Osteoblast (primary cell): ENCODE results near the gene FAIM2. TPM values are rescaled to one million over a fixed set of nuclear protein-coding genes. Genes with fewer than 3 reads are reported as not detected.
A peak's percentile ranks its signal among the peaks of the same experiment; 100 is the strongest.

Experiments used
- DNase-seq: peaks from one replicate; pipeline ENCODE4 v3.0.0; 2011; ENCODE audit warnings: low spot score, mixed read lengths; ENCODE audit not compliant: insufficient read length; ENCODE audit errors: missing footprints
- H2AFZ ChIP-seq: 2 replicates; pipeline ENCODE4 v1.6.0; 2011; ENCODE audit warnings: mild to moderate bottlenecking, low read length
- H3K27ac ChIP-seq: 2 replicates; pipeline ENCODE4 v1.5.1; 2011; ENCODE audit warnings: mild to moderate bottlenecking, low read depth, low read length, moderate library complexity
- H3K27me3 ChIP-seq: 2 replicates; pipeline ENCODE4 v1.6.0; 2012; ENCODE audit warnings: mild to moderate bottlenecking, control low read depth, inconsistent platforms, low read length, moderate library complexity; ENCODE audit not compliant: insufficient read depth
- H3K36me3 ChIP-seq: 2 replicates; pipeline ENCODE4 v1.5.1; 2011; ENCODE audit warnings: mild to moderate bottlenecking, low read length, control low read depth, moderate library complexity; ENCODE audit not compliant: insufficient read depth
- H3K4me1 ChIP-seq: 2 replicates; pipeline ENCODE4 v1.5.1; 2011; ENCODE audit warnings: mild to moderate bottlenecking, low read length, control low read depth, moderate library complexity; ENCODE audit not compliant: insufficient read depth
- H3K4me2 ChIP-seq: 2 replicates; pipeline ENCODE4 v1.6.0; 2011; ENCODE audit warnings: mild to moderate bottlenecking, low read length; ENCODE audit not compliant: insufficient read depth
- H3K4me3 ChIP-seq: fragments of 200-600 bp; sonication (generic); 3 replicates; pipeline ENCODE4 v1.5.1; 2012; ENCODE audit warnings: mild to moderate bottlenecking, low read length, inconsistent platforms; ENCODE audit not compliant: insufficient read depth
- H3K79me2 ChIP-seq: 2 replicates; pipeline ENCODE4 v1.6.0; 2012; ENCODE audit warnings: mild to moderate bottlenecking, low read length, control low read depth, inconsistent platforms; ENCODE audit not compliant: insufficient read depth
- H3K9me3 ChIP-seq: 2 replicates; pipeline ENCODE4 v1.5.1; 2011; ENCODE audit warnings: low read depth, low read length, control low read depth
- H4K20me1 ChIP-seq: 2 replicates; pipeline ENCODE4 v1.6.0; 2012; ENCODE audit warnings: mild to moderate bottlenecking, low read length, control low read depth; ENCODE audit not compliant: insufficient read depth
- total RNA-seq: library from RNA; depleted of rRNA; stranded (reverse); fragments of >200 nt; gene quantifications from 2 replicates; pipeline ENCODE4 v1.2.3, GENCODE V29; 2012
- TF ChIP-seq, protein P1 (sequence below): IDR thresholded peaks from 2 replicates; pipeline ENCODE4 v1.5.1; 2011; ENCODE audit warnings: mild to moderate bottlenecking, low read depth, low read length, moderate library complexity; ENCODE audit errors: extremely low read depth

The FAIM2 gene
- total RNA-seq, 1 donor: 1.4 TPM

DNA sequence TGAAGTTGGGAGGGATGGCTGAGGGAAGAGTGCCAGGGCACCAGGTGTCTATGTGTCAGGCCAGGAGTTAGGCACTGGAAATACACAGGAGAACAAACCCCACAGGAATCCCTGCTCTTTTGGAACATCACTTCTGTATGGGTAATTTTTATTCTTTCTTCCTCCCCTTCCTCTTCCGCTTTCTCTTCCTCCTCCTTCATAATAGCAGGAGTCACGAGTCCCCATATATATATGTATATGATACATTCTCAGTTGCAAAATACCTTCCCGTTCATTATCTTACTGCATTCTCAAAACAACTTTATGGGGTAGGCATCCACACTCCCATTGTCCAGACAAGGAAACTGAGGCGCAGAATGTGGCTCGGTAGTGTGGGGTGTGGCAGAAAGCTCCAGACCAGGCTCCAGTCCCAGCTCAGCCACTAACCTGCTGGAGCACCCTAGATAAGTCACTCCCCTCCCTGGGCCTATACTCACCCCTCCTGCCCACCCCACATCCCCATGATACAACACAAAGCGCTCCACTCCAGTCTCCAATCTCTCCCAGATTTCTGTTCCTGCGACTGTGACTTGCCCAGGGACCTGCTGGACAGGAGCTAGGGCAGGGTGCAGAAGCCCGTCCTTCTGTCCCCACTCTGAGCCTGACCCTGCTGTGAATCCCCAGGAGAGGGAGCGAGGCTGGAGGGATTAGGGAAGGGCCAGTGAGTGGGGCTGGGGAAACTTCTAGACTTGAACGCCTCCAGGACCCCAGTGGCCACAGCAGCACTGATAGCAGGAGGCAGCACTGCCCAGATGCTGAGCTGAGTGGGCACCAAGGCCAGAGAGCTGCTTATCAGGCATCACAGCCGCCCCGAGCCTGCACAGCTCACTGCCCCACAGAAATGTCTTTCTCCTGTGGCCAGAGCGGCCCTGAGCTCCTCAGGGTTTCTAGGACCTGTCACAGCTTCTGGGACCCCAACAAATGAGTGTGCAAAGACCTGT lies 45.5 kb upstream of the FAIM2 start:
- H3K36me3 ChIP-seq: no peaks in the 10 kb centered on the region
- no peak overlapping the region for H3K27ac ChIP-seq
- H2AFZ ChIP-seq: no peak overlapping the region
- H3K4me1 ChIP-seq: peaks cover 5% of the 10 kb centered on the region
- TF ChIP-seq, protein P1, sequence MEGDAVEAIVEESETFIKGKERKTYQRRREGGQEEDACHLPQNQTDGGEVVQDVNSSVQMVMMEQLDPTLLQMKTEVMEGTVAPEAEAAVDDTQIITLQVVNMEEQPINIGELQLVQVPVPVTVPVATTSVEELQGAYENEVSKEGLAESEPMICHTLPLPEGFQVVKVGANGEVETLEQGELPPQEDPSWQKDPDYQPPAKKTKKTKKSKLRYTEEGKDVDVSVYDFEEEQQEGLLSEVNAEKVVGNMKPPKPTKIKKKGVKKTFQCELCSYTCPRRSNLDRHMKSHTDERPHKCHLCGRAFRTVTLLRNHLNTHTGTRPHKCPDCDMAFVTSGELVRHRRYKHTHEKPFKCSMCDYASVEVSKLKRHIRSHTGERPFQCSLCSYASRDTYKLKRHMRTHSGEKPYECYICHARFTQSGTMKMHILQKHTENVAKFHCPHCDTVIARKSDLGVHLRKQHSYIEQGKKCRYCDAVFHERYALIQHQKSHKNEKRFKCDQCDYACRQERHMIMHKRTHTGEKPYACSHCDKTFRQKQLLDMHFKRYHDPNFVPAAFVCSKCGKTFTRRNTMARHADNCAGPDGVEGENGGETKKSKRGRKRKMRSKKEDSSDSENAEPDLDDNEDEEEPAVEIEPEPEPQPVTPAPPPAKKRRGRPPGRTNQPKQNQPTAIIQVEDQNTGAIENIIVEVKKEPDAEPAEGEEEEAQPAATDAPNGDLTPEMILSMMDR: no peak
- H3K27me3 ChIP-seq: peaks cover 26% of the 10 kb centered on the region
- no peaks in the 10 kb centered on the region for H3K79me2 ChIP-seq
- H3K9me3 ChIP-seq: no peaks in the 10 kb centered on the region
- peak; percentile 19 for DNase-seq
- H3K4me2 ChIP-seq: no peak overlapping the region
- H4K20me1 ChIP-seq: no peaks in the 10 kb centered on the region
- H3K4me3 ChIP-seq: no peak overlapping the region

DNA sequence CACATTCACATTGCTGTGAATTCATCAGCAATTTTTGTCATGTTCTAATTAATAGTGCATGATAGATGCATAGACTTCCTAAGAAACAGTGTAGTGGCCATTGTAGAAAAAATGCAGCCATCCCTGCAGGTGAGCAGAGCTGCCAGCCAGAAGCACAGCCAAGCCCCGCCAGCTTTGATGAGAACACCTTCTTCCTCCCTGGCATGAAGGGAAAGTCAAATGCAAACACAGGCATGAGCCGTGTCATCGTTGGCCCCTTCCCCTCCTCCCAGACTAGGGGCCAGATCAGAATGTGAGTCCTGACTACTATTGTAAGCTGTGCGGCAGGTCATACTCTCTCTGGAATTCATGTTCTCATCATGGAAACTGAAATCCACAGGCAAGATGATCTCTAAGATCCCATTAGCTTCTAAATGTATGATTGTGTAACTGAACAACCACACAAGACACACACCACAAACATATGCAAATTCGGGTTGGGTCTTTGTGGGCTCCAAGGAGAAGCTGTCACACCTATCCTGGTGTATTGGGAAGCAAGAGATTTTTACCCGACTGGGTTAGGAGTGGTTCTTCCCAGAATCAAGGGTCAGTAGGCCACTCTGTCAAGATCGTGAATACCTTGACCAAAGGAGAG lies 44.0 kb upstream of the FAIM2 start:
- TF ChIP-seq, protein P1: no peak
- Histone ChIP-seq H4K20me1 (no peaks in the 10 kb centered on the region), H3K4me1 (peaks cover 5% of the 10 kb centered on the region), H3K27me3 (peaks cover 14% of the 10 kb centered on the region), H3K36me3 (no peaks in the 10 kb centered on the region), H3K79me2 (no peaks in the 10 kb centered on the region), H2AFZ (no peak overlapping the region), H3K4me3 (no peak overlapping the region), H3K4me2 (no peak overlapping the region), H3K27ac (no peak overlapping the region), H3K9me3 (no peaks in the 10 kb centered on the region)
- DNase-seq: peak; percentile 61

DNA sequence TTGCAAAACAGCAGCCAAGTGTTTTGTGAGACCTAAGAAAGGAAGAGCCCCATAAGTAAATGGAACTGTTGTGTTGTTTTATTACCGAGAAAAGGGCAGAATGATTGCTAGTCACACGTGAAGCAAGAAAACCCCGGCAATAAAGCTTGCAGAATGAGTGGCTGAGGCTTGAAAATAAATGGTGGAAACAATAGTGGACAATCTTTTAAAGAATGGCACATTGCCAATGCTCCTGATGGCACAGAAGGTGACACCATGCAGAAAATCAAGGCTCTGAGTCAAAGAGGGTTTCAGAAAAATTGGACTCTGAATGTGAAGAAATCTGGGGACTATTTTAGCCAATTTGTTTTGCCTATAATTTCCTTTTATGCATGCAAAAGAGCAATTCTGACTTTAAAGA lies 42.8 kb upstream of the FAIM2 start:
- Histone ChIP-seq H3K4me3 (no peak overlapping the region), H3K27me3 (peaks cover 11% of the 10 kb centered on the region), H3K36me3 (no peaks in the 10 kb centered on the region), H3K4me1 (peaks cover 5% of the 10 kb centered on the region), H3K9me3 (no peaks in the 10 kb centered on the region), H3K79me2 (no peaks in the 10 kb centered on the region), H4K20me1 (no peaks in the 10 kb centered on the region), H2AFZ (no peak overlapping the region), H3K4me2 (no peak overlapping the region), H3K27ac (no peak overlapping the region)
- peak; percentile 27 for DNase-seq
- TF ChIP-seq, protein P1: no peak

DNA sequence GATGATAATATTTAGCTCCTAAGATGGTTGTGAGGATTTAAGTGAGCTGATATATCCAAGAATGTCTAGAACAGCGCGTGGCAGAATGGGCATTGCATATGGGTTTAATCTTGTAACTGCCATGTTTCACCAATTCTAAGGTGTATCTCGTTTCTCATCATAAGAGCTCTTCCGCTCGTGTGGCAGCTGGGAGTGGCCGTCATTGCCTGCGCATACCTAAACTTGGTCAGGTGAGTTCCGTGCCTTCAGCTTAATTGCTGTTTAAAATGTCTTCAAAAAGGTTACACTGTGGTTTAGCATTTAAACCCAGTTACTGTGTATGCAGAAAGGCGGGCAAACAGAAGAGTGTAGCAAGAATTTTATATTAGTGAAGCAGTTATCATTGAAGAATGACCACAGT lies 42.4 kb upstream of the FAIM2 start:
- Histone ChIP-seq H3K4me1 (peaks cover 5% of the 10 kb centered on the region), H4K20me1 (no peaks in the 10 kb centered on the region), H3K9me3 (no peaks in the 10 kb centered on the region), H3K79me2 (no peaks in the 10 kb centered on the region), H3K27ac (no peak overlapping the region), H3K4me2 (no peak overlapping the region), H3K27me3 (peaks cover 7% of the 10 kb centered on the region), H3K36me3 (no peaks in the 10 kb centered on the region), H3K4me3 (no peak overlapping the region), H2AFZ (peak overlapping the region; percentile 95)
- TF ChIP-seq, protein P1: no peak
- no peak for DNase-seq
